Measurements from ENCODE around the gene POU6F2.
"Not testable (repeated sequence)": the region's sequence is repeated elsewhere in the genome, so short reads cannot be mapped to it uniquely, and the experiment has no call there.

POU6F2 gene

GRCh38 chr7:39317896-39318295, 340.2 kb downstream of the POU6F2 start:
- DNase-seq: no peak

GRCh38 chr7:39321245-39321644, 343.5 kb downstream of the POU6F2 start:
- no peak for DNase-seq

DNA sequence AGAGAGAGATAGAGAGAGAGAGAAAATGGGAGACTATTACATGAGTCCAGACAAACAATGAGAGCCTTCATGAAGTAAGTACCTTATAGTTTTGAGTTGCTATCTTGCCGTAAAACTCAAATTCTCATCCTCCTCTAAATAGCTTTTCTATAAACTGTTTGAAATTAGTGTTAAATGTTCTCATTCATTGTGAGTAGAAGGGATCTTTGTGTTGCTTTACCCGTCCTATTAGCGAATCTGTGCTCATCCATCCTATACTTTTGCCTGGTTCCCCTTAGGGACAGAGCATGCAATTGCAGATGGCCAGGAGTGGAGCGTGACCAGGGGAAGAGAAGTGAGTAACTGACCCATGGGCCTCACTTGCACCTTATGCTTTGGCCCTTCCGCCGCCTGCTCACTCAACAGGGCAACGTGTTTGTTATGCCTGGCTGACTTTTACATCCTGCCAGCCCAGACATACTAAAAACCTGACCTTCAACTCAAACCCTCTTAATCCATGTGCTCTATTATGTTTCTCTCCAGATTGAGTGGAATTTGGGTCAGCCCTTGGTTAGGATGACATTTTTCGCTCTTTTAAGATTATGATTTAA, 344.3 kb downstream of the POU6F2 start:
- no peak for DNase-seq

GRCh38 chr7:39324139-39324760, 346.5 kb downstream of the POU6F2 start:
- DNase-seq: no peak

DNA sequence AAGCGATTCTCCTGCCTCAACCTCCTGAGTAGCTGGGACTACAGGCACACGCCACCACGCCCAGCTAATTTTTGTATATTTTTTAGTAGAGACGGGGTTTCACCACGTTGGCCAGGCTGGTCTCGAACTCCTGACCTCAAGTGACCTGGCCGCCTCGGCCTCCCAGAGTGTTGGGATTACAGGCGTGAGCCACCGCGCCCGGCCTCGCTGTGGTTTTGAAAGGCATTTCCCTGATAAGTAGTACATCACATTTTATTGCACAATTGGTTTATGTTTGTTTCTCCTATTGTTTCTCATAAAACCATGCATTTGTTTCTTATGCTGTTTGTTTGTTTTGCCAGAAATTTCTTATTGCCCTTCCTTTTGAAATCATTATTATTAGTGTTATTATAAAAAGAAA, 353.9 kb downstream of the POU6F2 start:
- DNase-seq: not testable (repeated sequence)

GRCh38 chr7:39332142-39332541, 354.4 kb downstream of the POU6F2 start:
- no peak for DNase-seq

GRCh38 chr7:39333701-39334100, 356.0 kb downstream of the POU6F2 start:
- no peak for DNase-seq

DNA sequence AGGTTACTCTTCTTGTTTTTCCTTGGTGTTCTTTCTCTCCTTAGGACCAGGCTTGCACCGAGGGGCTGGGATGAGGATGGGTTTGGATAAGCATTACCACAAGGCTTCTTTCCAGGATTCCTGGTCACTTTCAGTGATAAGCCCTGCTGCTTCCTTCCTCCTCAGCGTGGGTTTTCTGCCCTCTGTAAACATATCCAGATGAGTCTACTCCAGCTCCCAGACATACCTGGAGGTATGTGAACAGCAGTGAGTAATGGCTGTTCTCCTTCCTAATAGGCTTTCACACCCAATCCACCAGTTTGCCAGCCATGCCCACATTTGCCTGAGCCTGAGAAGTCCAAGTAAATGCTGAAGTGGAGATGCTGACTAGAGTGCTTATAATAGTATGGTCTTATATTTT, 358.7 kb downstream of the POU6F2 start:
- no peak for DNase-seq

- DNase-seq: no peak
Measured at GRCh38 chr7:39338716-39339115, 361.0 kb downstream of the POU6F2 start.

DNA sequence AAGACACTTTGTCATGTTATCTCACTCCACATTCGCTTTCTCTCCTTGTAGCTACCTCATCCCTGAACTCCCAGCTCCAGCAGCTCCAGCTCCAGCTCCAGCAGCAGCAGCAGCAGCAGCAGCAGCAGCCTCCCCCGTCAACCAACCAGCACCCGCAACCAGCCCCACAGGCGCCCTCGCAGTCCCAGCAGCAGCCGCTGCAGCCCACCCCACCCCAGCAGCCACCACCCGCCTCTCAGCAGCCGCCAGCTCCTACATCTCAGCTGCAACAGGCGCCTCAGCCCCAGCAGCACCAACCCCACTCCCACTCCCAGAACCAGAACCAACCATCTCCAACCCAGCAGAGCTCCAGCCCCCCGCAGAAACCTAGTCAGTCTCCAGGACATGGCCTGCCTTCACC, 361.9 kb downstream of the POU6F2 start:
- DNase-seq: no peak

- DNase-seq: no peak
Measured at GRCh38 chr7:39341083-39341482, 363.4 kb downstream of the POU6F2 start.

GRCh38 chr7:39342763-39343162, 365.1 kb downstream of the POU6F2 start:
- DNase-seq: no peak

- DNase-seq: no peak
Measured at GRCh38 chr7:39349452-39350123, 371.9 kb downstream of the POU6F2 start.

DNA sequence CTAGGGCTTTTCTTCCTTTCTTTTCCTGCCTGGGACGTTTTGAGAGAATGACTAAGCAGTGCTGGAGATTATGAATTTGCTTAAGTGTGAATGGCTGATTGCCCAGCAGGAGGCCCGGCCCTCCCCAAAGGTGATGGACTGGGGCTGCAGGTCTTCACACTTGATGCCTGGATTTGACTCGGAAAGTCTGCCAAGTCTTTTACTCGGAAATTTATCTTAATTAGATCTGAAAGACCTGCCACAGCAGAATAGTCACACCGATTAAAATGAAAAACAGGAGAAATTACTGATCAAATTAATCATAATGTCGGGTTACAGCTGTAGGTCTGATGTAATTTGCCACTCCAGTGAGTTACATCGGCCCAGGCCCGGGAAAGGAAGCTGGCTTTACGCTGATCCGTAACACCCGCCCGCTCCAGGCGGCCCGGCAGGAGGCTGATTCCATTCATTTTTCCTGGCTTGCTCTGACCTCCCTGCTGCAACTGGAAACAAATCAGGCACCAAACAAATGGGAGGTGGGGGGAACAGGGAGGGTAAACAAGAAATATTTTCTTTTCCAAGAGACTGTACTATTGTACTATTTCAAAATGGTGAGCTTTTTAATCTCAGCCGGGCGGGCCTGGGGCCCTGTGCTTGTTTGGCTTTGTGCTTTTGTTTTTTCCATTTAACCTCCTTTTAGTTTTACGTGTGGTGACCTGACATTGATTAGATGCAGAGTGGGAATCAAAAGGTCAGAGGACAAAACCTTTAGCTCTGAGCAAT, 376.1 kb downstream of the POU6F2 start:
- DNase-seq: no peak

DNA sequence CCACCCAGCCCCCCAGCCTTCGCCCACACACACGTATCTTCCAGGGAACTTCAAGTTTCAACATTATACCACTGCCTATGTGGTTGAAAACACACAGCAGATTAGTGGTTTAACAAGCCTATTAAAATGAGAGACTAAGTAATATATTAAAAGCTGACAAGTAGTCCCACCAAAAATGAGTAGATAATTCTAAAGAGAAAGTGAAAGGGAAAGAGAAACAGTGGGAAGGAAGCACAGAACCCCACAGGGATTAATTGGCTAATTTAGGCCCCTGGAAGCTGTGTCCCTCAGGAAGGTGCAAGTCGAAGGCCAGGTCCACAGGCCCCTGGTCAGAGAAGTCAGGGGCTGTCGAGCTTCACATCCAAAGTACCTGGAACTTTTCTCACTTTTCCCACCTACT, 378.0 kb downstream of the POU6F2 start:
- no peak for DNase-seq

GRCh38 chr7:39356172-39356925, 378.6 kb downstream of the POU6F2 start:
- no peak for DNase-seq

- no peak for DNase-seq
Measured at GRCh38 chr7:39357648-39358047, 379.9 kb downstream of the POU6F2 start.

- no peak for DNase-seq
Measured at GRCh38 chr7:39360038-39360437, 382.3 kb downstream of the POU6F2 start.

DNA sequence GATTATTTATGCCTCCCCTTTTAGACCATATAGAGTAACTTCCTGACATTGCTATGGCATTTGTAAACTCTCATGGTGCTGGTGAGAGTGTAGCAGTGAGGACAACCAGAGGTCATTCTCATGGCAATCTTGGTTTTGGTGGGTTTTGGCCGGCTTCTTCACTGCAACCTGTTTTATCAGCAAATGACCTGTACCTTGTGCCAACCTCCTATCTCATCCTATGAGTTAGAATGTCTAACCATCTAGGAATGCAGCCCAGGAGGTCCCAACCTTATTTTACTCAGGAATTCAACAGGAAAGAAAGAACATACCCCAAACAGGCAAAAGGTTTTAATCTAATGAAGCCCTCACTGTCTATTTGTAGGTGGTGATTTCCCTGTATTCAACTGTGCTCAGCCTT, 383.1 kb downstream of the POU6F2 start:
- DNase-seq: no peak

DNA sequence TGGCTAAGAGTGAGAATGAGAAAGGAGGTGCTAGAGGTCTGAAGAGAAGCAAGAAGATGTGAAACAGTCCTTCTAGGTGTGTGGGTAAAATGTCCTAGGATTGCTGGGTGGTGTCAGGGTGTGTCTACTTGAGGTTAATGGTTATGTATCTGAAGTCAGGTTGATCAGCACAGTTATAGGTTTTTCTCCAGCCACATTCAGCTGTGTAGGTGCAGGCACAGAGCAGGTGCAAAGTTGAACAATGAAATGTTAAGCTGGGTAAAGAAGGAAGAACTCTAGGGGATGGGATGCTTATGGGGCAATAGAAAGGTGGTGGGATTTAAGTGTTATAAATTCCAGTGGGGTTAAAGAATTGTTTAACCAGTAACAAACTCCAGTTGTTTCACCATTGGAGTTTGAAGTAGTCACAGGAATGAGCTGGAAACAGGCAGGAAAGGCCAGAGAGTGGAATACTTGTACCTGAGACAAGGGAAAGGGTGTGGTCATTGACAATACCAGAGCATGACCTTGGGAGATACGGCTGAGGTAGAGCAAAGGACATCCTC, 388.1 kb downstream of the POU6F2 start:
- DNase-seq: no peak

- no peak for DNase-seq
Measured at GRCh38 chr7:39367451-39367850, 389.7 kb downstream of the POU6F2 start.

GRCh38 chr7:39367943-39368342, 390.2 kb downstream of the POU6F2 start:
- DNase-seq: no peak

GRCh38 chr7:39372383-39372782, 394.7 kb downstream of the POU6F2 start:
- no peak for DNase-seq
